GM18502 (cell line): Measurements from ENCODE around the gene ARID1B.

Experiments used
- ATAC-seq: cut with Tn5 transposase; IDR thresholded peaks from one replicate; pipeline ENCODE4 v1.9.1; 2021; ENCODE audit warnings: mild to moderate bottlenecking; ENCODE audit not compliant: unreplicated experiment, poor library complexity

Gene ARID1B

DNA sequence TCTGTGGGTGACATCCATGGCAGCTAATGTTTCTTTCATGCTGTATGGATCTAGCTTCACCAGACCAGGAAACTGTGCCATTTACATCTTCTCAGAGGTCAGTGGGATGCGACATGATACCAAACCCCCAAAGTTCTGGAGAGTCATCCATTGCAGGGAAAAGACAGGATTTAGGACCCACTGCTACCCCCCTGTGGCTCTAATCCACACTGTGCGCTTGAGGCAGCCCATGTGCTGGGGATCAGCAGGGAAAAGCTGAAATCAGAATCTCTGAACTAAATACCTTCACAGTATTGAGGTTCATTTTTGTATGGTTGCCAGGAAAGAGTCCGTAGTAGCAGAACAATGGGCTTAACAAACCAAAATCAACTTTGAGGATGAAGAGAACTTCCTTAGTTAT is 381.7 kb downstream of the ARID1B start:
- no peak for ATAC-seq

DNA sequence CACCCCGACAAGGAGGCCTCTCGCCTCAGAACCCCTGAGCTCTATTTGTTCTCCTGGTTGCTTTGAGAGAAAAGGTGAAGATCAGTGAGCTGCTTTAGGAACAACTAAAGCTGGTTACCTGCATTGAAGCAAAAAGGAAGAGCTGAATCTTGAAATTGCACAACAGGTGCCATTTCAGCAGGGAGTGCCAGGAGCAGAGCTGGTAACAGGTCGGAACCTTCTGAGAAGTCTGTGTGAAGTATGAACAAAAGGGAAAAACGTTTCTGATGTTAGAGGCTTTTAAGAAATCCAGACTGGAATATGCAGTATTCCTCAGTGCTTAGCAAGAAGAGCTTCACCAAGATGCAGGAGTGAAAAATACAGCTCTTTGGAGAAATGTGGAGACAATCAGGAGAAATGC is 382.2 kb downstream of the ARID1B start:
- no peak for ATAC-seq

DNA sequence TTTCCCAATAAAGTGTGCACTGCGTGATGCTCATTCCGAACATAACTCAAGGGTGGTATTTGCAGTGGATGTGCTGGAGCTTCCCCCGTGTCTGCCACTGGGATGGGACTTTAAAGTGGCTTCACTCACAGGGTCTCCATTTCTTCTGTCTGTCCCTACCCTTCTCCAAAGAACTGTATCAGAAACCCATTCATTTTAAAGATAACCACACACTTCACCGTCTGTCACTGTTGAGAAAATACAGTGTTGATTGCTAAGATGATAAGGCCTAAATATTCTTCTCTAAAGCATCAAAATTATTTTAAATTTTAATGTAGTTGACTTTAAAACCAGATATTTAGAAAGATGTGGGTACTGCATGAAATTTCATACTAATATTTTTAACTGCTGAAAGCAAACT is 384.7 kb downstream of the ARID1B start:
- ATAC-seq: no peak

DNA sequence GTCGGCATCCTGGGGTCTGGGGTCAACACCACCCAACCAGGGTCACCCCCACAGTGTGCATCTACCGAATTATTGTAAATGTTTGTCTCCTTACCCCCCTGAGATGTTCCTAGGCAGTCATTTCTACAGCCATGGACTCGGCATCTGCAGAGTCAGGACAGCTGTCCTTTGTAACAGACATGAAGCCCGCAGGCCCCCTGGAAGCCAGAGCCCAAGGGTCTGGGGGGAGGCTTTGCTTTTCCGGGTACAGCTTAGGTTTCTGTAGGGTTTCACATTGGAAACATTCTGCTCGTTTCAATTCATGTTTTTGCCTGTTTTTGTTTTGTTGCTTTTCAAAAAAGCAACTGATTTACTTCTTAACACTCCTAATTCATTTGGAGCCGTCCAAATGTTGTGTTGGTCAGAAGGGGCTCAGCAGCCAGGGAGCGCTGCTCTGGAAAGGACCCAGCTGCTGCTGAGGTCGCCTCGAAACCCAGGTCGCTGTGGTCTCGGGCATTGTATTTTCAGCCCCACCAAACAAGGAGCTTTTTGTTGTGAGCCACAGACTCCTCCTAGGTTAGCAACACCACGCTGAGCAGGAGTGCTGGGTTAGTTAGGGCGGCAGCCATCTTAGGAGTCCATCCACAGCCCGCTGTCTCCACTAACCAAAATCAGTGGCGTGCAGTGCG is 385.7 kb downstream of the ARID1B start:
- no peak for ATAC-seq

DNA sequence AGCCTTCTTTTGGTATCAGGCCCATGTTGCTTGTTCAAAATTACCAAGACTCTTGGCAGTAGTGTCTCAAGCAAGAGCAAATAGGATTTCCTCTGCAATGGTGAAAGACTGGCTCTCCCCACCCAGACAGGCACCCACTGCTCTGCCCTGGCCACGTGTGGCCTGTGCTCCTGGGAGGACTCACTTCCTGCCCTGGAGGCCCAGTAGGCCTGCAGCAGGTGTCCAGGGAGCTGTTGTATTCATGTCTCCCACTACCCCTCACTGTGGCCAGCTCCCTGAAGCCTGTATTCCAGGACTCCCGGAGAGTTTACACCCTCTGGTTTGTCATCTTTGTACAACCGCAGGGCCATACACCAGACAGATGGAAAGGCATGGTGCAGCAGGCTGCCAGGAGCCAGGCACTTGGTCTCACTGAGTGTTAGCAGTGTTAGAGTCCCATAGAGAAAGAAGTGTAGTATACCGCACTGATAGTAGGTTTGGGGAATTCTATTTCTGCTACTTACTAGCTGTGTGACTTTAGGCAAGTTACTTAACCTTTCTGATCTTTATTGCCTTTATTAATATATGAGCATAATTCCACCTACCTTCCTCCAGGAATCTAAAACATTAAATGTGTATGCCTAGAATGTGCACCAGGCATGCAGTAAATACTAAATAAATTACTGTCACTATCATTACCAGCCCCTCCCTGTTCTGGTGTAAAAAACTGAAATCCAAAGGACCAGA is 386.4 kb downstream of the ARID1B start:
- ATAC-seq: no peak

DNA sequence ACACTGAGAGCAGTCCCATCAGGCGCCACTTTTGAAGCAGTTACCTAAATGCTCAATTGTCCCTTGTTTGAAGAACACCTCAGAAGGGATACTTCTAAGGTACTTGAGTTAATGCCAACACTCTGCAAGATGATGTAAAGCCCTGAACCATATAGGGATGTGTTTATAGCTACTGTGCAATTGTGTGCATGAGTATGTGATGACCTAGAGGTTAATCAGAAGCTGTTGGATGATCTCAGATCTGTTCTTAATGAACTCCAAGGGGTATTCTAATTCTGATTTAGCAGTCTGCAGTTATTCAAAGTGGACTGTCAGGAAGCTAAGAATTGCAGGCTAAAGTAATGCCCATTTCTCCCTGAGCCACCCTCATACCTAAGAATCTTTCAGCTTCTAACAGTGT is 387.8 kb downstream of the ARID1B start:
- ATAC-seq: no peak

DNA sequence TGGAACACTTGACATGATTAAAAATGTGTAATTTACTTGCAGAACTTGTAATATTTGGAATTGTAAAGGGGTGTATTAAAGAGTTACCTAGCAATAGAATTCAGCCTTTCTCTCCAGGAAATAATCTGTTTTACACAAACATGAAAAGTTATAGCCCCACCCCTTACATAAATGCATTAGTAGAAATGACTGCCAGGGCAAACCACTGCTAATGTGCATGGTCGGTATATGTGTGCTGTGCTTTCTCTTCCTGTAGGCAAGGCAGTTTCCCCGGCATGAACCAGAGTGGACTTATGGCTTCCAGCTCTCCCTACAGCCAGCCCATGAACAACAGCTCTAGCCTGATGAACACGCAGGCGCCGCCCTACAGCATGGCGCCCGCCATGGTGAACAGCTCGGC is 389.6 kb downstream of the ARID1B start:
- no peak for ATAC-seq

DNA sequence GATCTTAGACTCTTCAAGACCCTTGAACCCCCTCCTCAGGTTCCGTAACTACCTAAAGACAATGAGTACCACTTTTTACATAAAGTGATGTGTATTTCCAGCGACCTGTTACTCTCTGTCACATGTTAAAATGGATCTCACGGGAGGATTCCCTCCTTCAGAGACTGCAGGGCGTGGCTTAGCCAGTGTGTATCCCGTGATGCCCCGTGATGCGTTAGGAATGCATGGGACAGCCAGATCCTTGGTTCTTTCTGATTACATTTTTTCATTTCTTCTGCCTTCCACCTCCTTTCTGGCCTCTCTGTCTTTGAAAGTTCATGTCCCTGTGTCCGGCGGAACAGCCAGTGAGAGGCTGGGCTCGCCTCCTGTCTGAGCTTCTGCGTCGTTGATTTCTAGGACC is 390.7 kb downstream of the ARID1B start:
- ATAC-seq: no peak

DNA sequence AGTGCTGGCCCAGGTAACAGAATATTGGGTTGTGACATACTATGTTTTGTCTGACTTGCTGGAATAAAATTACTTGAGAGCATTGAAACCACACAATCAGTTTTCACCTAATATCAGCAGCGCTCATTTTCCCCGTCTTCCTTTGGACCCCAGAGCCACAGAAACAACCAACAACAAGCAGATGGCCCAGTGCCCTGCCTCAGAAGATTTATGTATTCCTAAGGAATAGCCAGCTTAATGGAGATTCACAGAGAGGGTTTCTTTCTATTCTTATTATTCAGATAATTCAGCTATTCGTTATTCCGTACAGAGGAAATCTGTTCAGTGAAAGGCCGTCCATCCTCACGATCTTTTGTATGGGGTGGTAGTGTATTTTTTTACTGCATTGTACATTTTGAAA is 391.3 kb downstream of the ARID1B start:
- no peak for ATAC-seq

DNA sequence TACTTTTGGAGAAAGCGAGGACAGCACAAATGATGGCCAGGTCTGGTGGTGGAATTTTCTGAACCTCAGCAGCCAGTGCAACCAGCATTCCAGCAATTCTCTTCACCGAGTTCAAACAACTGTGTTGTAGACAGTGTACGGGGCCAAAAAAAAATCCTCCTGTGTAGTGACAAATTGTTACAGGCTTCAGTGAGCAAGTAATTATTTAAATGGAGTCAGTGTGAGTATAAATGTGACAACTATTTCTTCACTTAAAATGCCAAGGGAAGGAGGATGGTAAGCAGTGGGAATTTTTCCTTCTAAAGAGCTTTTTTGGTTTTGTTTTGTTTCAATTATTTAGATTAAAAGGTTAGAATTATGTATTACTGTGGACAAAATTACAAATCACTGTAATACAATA is 392.0 kb downstream of the ARID1B start:
- no peak for ATAC-seq

DNA sequence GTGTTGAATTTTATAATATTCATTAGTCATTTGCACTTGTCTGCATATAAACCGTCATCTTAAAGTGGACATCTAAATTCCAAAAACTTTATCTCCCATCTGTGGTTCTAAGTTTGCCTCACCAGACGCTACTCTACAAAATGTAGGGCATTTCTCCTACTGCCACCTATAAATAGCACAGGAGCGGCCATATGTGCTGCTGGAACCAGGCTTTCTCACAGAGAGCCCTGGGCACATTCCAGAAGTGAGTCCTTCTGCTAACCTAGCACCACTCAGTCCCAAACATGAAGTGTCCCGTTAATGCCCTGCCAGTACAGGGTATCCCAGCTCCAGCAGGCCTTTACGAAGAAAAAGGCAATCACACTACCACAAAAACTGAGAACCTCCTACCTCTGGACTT is 392.5 kb downstream of the ARID1B start:
- ATAC-seq: no peak

DNA sequence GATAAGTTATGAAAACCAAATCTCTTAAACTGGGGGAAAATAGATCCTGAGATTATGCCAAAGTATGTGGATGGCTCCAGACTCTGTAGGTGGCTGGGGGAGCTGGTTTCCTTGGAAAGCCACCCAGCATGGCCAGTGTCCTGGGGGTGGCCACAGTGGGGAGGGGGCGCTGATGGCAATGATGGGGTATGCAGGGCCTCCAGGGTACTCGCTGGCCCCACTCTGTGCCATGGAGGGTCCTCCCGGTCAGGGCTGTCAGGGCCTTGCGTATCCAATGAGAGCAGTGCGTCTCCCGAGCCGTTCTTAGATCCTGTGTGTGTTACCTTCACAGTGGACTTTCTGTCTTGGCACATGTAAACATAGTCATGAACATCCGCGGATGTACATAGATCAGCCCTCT is 393.4 kb downstream of the ARID1B start:
- no peak for ATAC-seq

DNA sequence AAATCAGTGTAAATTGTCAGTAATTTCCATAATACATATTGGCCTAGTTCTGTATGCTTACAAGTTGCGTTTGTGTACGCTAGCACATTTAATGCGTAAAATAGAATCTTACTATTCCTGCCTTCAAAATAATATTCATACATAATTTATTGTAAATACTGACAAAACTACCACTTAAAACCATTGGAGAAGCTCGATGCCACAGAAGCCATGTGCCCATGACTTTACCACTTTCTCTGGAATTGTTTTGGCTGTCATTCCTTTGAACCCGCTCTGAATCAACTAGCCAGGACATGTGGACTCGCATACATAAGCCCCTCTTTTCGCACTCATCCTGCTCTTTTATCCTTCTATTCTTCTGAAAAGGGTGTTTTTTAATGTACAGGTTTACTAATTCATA is 394.6 kb downstream of the ARID1B start:
- no peak for ATAC-seq

DNA sequence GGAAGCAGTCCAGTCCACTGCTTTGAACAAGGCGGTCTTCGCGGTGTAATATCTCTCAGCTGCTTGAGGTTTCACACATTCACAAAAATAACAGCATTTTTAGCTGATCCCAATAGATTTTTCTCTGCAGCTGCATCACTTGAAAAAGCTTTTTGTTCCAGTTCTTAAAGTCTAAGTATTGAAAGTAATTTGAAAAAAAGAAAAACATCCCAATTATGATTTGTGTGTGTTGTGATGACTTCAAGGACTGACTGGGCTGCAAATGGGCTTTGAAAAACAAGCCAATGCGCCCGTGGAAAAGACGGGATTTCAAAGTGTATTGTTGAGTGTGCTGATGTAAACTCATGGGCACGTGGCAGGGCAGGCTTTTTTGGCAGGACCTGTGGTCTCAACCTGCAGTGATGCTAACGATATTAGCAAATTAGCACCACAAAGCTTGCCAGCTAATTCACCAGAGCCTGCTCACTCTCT is 395.1 kb downstream of the ARID1B start:
- no peak for ATAC-seq

DNA sequence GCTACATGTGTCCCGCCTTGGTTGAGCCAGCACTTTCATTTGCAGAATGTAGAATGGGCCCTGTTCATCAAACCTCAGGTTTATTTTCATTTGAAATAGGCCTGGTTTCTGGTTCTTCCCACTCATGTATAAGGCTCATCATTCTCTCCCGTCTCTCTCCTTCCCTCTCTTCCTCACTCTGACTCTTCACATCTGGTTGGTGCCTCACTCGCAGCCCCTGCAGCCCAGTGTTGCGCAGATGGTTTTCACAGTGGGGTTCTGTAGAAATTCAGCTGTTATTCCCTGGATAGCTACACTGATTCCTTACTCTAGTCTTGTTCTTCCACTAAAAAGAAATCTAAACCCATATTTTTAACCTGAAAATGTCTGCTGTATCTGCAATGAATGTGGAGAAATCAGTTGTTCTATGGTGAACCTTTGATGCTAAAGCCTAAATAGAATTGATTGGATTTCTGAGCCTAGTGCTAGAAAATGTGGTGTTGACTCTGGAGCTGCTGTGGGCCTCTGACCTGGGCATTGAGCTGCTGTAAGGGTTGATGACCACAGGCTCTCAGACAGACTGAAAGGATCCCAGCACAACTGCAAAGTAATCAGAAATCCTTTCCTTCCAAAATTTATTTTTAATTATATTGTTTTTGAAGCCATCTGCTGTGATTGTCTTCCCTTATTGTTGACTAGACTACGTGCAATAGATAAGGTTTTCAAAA is 395.8 kb downstream of the ARID1B start:
- no peak for ATAC-seq

DNA sequence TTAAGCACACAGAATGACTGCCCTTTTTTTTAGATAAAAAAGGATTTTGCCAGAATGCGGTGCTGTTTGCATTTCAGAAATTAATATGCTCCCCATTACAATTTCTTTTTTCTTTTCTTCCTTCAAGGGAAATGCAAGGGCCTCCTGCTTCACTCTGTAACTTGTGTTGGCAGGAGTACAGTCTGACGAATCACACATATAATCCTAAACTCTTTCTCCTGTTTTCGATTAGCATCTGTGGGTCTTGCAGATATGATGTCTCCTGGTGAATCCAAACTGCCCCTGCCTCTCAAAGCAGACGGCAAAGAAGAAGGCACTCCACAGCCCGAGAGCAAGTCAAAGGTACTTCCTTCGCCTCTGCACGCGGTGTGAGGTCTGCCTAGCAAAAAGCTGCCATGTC is 396.6 kb downstream of the ARID1B start:
- ATAC-seq: no peak

DNA sequence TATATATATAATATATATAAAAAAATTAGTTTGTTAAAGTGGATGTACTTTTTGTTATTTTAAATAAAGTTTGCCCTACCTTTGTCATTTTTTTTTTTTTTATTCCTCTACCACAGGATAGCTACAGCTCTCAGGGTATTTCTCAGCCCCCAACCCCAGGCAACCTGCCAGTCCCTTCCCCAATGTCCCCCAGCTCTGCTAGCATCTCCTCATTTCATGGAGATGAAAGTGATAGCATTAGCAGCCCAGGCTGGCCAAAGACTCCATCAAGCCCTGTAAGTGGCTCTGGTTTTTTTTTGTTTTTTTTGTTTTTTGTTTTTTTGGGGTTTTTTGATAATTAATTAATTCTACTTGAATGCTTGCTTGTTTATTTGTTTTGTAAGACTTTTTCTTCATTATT is 397.6 kb downstream of the ARID1B start:
- no peak for ATAC-seq

DNA sequence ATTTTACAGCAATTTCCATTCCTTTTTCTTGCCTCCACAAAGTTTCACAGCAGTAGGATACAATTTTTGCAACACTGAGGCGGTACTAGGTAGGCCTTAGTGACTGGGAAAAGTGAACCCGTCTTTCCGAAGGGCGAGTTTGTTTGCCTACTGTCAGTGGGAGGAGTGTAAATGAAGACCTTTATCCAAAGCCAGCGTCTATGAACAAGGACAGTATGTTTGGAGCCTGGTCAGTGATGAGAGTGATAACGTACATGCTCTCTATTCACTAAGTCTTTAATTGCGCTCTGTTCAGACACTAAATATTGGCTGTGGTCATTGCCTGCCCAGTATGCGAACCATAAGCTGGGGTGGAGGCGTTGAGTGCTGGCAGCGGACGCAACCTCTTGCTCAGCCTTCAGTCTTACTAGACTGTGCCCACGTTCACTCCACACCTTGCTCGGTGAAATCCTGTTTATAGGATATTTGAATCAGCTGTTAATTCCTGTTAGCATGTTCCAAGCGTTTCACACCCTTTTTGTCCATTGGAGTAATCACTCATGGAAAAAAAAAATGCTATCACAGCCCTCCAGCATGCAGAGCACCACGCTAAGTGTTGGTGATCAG is 400.7 kb downstream of the ARID1B start:
- no peak for ATAC-seq

DNA sequence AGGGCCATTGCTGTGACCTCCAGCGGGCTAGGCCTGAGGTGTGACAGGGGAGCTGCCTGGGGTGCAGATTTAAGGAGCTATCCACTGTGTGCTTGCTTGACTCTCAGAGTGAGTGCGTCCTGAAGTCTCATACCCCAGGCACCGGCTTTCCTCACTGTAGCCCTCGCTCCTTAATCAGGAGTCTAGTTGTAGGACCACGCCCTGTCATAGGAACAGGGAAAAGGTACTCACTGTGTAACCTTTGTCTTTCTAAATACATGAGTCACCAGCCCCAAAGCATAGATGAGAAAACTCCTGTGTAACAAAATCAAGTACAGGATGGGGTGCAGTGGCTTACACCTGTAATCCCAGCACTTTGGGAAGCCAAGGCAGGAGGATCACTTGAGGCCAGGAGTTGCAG is 404.5 kb downstream of the ARID1B start:
- no peak for ATAC-seq

DNA sequence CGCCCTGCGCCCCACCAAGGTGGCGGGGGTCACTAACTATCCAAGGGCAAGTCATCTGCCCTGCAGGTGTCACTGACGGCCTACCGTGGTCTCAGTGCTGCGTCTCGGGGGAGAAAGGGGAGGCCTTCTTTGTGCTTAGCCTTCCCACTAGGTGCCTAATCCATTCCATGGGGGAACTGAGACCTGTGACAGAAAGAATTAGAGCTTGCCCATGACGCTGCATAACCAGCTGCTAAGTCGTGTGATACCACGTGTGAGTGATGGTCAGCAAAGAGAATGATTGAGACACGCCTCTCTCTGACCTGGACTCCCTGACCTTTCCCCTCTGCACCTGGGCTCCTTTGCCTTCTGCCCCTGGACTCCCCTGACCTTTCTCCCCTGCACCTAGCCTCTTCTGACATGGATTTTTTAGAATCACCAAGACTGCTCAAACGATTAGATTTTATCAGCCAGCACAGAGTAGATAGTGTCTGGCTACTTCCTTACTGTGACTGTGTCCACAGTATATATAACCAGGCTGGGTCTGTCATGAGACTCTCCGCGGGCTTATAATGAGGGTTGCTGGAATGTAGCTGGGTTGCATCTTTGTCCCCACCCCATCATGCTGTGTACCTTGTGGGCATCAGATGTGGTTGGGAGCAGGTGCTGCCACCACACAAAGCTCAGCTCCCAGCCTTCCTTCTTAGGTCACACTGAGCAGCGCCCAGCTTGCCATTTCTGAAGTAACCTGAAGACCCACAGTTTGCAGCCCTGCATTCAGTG is 405.5 kb downstream of the ARID1B start:
- ATAC-seq: no peak
